ENCODE data around the gene JAM3.

GRCh38 chr11:134124660-134125451 lies 56.0 kb downstream of the JAM3 start:
- TF ChIP-seq POLR2A (IDR thresholded peaks at IDR 0.05; ENCODE audit: low read depth, low read length) (no peak), POLR2AphosphoS5 (IDR thresholded peaks at IDR 0.05; ENCODE audit: low read depth, low read length) (no peak), TAF1 (IDR thresholded peaks at IDR 0.05; ENCODE audit: borderline replicate concordance, low read depth, low read length) (no peak)
